SK-N-SH (cell line): Measurements from ENCODE around the gene UCKL1. TPM values are rescaled to one million over a fixed set of nuclear protein-coding genes. Genes with fewer than 3 reads are reported as not detected.

ENCODE experiments used
- CTCF ChIA-PET: fragments of 300-600, 350-600 bp; formaldehyde crosslinking; extraction: SDS; loops from one replicate; lab custom pipeline; 2021; lab: Yijun Ruan, JAX
- POLR2A ChIA-PET: fragments of 350-600 bp; sonication (Branson Sonifier 250); formaldehyde crosslinking; extraction: SDS; loops from one replicate; lab custom pipeline; 2020; ENCODE audit warnings: antibody characterized with exemption, inconsistent platforms; lab: Yijun Ruan, JAX
- DNase-seq: peaks from one replicate; pipeline ENCODE4 v3.0.0; 2012
- H2AFZ ChIP-seq: fragments of 200-600 bp; sonication (generic); 2 replicates; pipeline ENCODE4 v1.8.1; 2016; ENCODE audit warnings: antibody characterized with exemption, mild to moderate bottlenecking, low read depth
- H3F3A ChIP-seq: fragments of 200-600 bp; sonication (generic); replicated peaks from 2 replicates; pipeline ENCODE3; 2016; ENCODE audit warnings: antibody characterized with exemption, mild to moderate bottlenecking; ENCODE audit not compliant: insufficient read depth
- H3K27ac ChIP-seq, 2 experiments: fragments of 200-500 bp in 1 of 2; fragments of 200-600 bp in 1 of 2; sonication (Bioruptor generic) in 1 of 2; sonication (generic), shearing (Covaris generic) in 1 of 2; 2 replicates each; pipeline versions ENCODE4 v1.5.1 to v1.6.1; 2014 to 2016; ENCODE audit warnings: low read depth in 2 of 2, inconsistent platforms in 1 of 2, low read length in 1 of 2, mild to moderate bottlenecking in 1 of 2, mixed read lengths in 1 of 2
- H3K27me3 ChIP-seq: fragments of 200-600 bp; sonication (generic), shearing (Covaris generic); 2 replicates; pipeline ENCODE4 v1.6.1; 2016; ENCODE audit warnings: mixed run types; ENCODE audit not compliant: insufficient read depth
- H3K36me3 ChIP-seq, 2 experiments: fragments of 200-500 bp in 1 of 2; fragments of 200-600 bp in 1 of 2; sonication (Bioruptor generic) in 1 of 2; sonication (generic) in 1 of 2; replicated peaks in 1 of 2; 2 replicates each; pipeline versions ENCODE3 to v1.5.1; 2014 to 2016; ENCODE audit warnings: low read length in 1 of 2, mild to moderate bottlenecking in 1 of 2; ENCODE audit not compliant: insufficient read depth in 2 of 2, control insufficient read depth in 1 of 2
- H3K4me1 ChIP-seq, 2 experiments: fragments of 200-500 bp in 1 of 2; fragments of 200-600 bp in 1 of 2; sonication (Bioruptor generic) in 1 of 2; sonication (generic), shearing (Covaris generic) in 1 of 2; 2 replicates each; pipeline versions ENCODE4 v1.5.1 to v1.6.1; 2014 to 2016; ENCODE audit warnings: low read depth in 1 of 2, low read length in 1 of 2, mixed run types in 1 of 2; ENCODE audit not compliant: insufficient read depth in 2 of 2, control insufficient read depth in 1 of 2
- H3K4me2 ChIP-seq: fragments of 200-600 bp; sonication (generic), shearing (Covaris generic); 2 replicates; pipeline ENCODE4 v1.6.1; 2017; ENCODE audit warnings: mixed run types
- H3K4me3 ChIP-seq, 2 experiments: fragments of 200-500 bp in 1 of 2; fragments of 200-600 bp in 1 of 2; sonication (Bioruptor generic) in 1 of 2; sonication (generic), shearing (Covaris generic) in 1 of 2; 2 replicates each; pipeline versions ENCODE4 v1.5.1 to v1.8.1; 2014 to 2016; ENCODE audit warnings: low read depth in 2 of 2, inconsistent platforms in 1 of 2, low read length in 1 of 2, mild to moderate bottlenecking in 1 of 2, mixed read lengths in 1 of 2, moderate library complexity in 1 of 2
- H3K79me2 ChIP-seq: fragments of 200-600 bp; sonication (generic); 2 replicates; pipeline ENCODE4 v1.8.1; 2017; ENCODE audit warnings: mild to moderate bottlenecking; ENCODE audit not compliant: insufficient read depth
- H3K9ac ChIP-seq: fragments of 200-600 bp; sonication (generic); 2 replicates; pipeline ENCODE4 v1.6.1; 2017; ENCODE audit warnings: mixed run types
- H3K9me2 ChIP-seq: fragments of 200-600 bp; sonication (generic); 2 replicates; pipeline ENCODE4 v1.6.1; 2017; ENCODE audit warnings: mixed run types
- H3K9me3 ChIP-seq: fragments of 200-600 bp; sonication (generic); 2 replicates; pipeline ENCODE4 v1.6.1; 2017; ENCODE audit warnings: mixed run types, mild to moderate bottlenecking, moderate library complexity
- H4K20me1 ChIP-seq: fragments of 200-600 bp; sonication (generic); 2 replicates; pipeline ENCODE4 v1.6.1; 2017; ENCODE audit warnings: mild to moderate bottlenecking, mixed run types; ENCODE audit not compliant: insufficient read depth
- CTCF ChIP-seq: fragments of 200-600 bp; sonication (generic); IDR thresholded peaks from 2 replicates; pipeline ENCODE4 v1.6.1; 2017; ENCODE audit warnings: antibody characterized with exemption, mild to moderate bottlenecking, moderate library complexity
- ELF1 ChIP-seq: IDR thresholded peaks from 2 replicates; pipeline ENCODE4 v1.4.0; 2012
- EP300 ChIP-seq, 2 experiments: IDR thresholded peaks; 2 replicates each; pipeline versions ENCODE4 v1.4.0 to v1.6.1; 2012; ENCODE audit warnings: borderline replicate concordance in 1 of 2, low read depth in 1 of 2, low read length in 1 of 2
- FOXJ3 ChIP-seq: sonication (generic); formaldehyde crosslinking; IDR thresholded peaks from 2 replicates; pipeline ENCODE4 v1.5.1; 2020; ENCODE audit warnings: mild to moderate bottlenecking, missing genetic modification reagents
- JUND ChIP-seq: IDR thresholded peaks from 2 replicates; pipeline ENCODE4 v1.4.0; 2012
- MAX ChIP-seq: IDR thresholded peaks from 2 replicates; pipeline ENCODE4 v1.4.0; 2012; ENCODE audit warnings: low read depth
- MXI1 ChIP-seq: IDR thresholded peaks from 2 replicates; pipeline ENCODE4 v1.6.1; 2012; ENCODE audit warnings: mild to moderate bottlenecking, low read depth, low read length, improper control_type of control experiment
- NFIC ChIP-seq: IDR thresholded peaks from 2 replicates; pipeline ENCODE4 v1.4.0; 2012; ENCODE audit warnings: borderline replicate concordance
- NRF1 ChIP-seq: IDR thresholded peaks from 2 replicates; pipeline ENCODE4 v1.6.1; 2012; ENCODE audit warnings: low read depth, mild to moderate bottlenecking, low read length
- SMC3 ChIP-seq: IDR thresholded peaks from 2 replicates; pipeline ENCODE4 v1.6.1; 2012; ENCODE audit warnings: low read depth, low read length, improper control_type of control experiment
- TAF1 ChIP-seq: IDR thresholded peaks from 2 replicates; pipeline ENCODE4 v1.6.1; 2012; ENCODE audit warnings: low read depth, mild to moderate bottlenecking, low read length, moderate library complexity, borderline replicate concordance
- TCF12 ChIP-seq: IDR thresholded peaks from 2 replicates; pipeline ENCODE4 v1.4.0; 2012
- YY1 ChIP-seq: IDR thresholded peaks from 2 replicates; pipeline ENCODE4 v1.4.0; 2012; ENCODE audit warnings: low read depth, mild to moderate bottlenecking
- ZBTB33 ChIP-seq: IDR thresholded peaks from 2 replicates; pipeline ENCODE4 v1.4.0; 2012; ENCODE audit warnings: low read depth, borderline replicate concordance
- WGBS: methylation state at CpG from one replicate; pipeline ENCODE4 v1.1.6; 2017; ENCODE audit warnings: low lambda C conversion rate; 5-methylcytosine and 5-hydroxymethylcytosine counted together
- polyA plus RNA-seq, 3 experiments: library from polyadenylated mRNA; depleted of rRNA; stranded (reverse); fragments of >200 nt; gene quantifications; 2 replicates each; pipeline ENCODE4 v1.2.3, GENCODE V29; 2012

UCKL1 gene
- polyA plus RNA-seq, 1 of the 3 experiments (the other 2 are of a cell fraction), result 71.6 TPM

GRCh38 chr20:63966944-63967322 is 10.7 kb upstream of the UCKL1 start:
- Histone ChIP-seq H3K27ac (no peak overlapping the region; a peak in 1 of 4 replicates), H3K9me3 (no peaks in the 10 kb centered on the region), H3F3A (no peaks in the 10 kb centered on the region), H3K9ac (no peak overlapping the region), H3K27me3 (no peaks in the 10 kb centered on the region)
- POLR2A ChIA-PET, result no interaction called here
- WGBS, result 80% methylated on average over 7 of the region's 13 CpGs
- TF ChIP-seq MXI1 (no peak), MAX (no peak), SMC3 (no peak), TAF1 (no peak), FOXJ3 (CRISPR knock-in tag) (no peak), TCF12 (no peak), CTCF (no peak), ELF1 (no peak), NRF1 (no peak), ZBTB33 (no peak), EP300 (IDR thresholded peaks at IDR 0.05; ENCODE audit: borderline replicate concordance in 1 of 2, low read depth in 1 of 2, low read length in 1 of 2) (no peak)
- TF ChIP-seq, all 33 proteins: peak for 0
- Histone ChIP-seq H3K36me3 (peaks cover 0 to 49% of the 10 kb centered on the region in 2 experiments), H2AFZ (no peak overlapping the region), H3K9me2 (no peaks in the 10 kb centered on the region), H3K4me2 (no peak overlapping the region), H3K79me2 (peaks cover 15% of the 10 kb centered on the region), H3K4me1 (peaks cover 7 to 16% of the 10 kb centered on the region in 2 experiments; a peak in 2 of 4 replicates), H3K4me3 (no peak overlapping the region), H4K20me1 (no peaks in the 10 kb centered on the region)
- CTCF ChIA-PET, result no interaction called here
- DNase-seq, result no peak

GRCh38 chr20:63966172-63966943 is 10.1 kb upstream of the UCKL1 start:
- 94% methylated on average over 24 of the region's 27 CpGs for WGBS
- H3K27me3 ChIP-seq, result no peaks in the 10 kb centered on the region
- CTCF ChIA-PET, result no interaction called here
- TF ChIP-seq ZBTB33, result no peak
- no peak for TF ChIP-seq NFIC
- TF ChIP-seq YY1, result no peak
- no peak for TF ChIP-seq TCF12
- TF ChIP-seq JUND, result no peak
- TF ChIP-seq FOXJ3 (CRISPR knock-in tag), result no peak
- TF ChIP-seq SMC3, result no peak
- TF ChIP-seq NRF1, result no peak
- TF ChIP-seq, all 33 proteins: peak for 0
- no peaks in the 10 kb centered on the region for H3K9me3 ChIP-seq
- no peak overlapping the region for H2AFZ ChIP-seq
- H3K4me2 ChIP-seq, result no peak overlapping the region
- no peaks in the 10 kb centered on the region for H3K9me2 ChIP-seq
- POLR2A ChIA-PET, result no interaction called here
- H3K9ac ChIP-seq, result no peak overlapping the region
- H4K20me1 ChIP-seq, result no peaks in the 10 kb centered on the region
- H3F3A ChIP-seq, result no peaks in the 10 kb centered on the region
- no peak overlapping the region for H3K27ac ChIP-seq
- no peak overlapping the region for H3K4me3 ChIP-seq
- H3K4me1 ChIP-seq, result peaks cover 7 to 16% of the 10 kb centered on the region in 2 experiments; a peak in 2 of 4 replicates
- H3K79me2 ChIP-seq, result peaks cover 15% of the 10 kb centered on the region
- DNase-seq, result no peak
- peaks cover 0 to 55% of the 10 kb centered on the region in 2 experiments for H3K36me3 ChIP-seq
